Hematopoietic multipotent progenitor cell treated with erythropoietin and hydrocortisone succinate and interleukin-3 and kit ligand, for 15 days (in vitro differentiated cells): ENCODE results near the gene DAGLA.

Experiments used
- DNase-seq: peaks from one replicate; pipeline ENCODE4 v3.0.0-alpha.2; 2015; ENCODE audit warnings: low spot score

Gene DAGLA

GRCh38 chr11:61730240-61730994, 50.2 kb downstream of the DAGLA start:
- no peak for DNase-seq

- DNase-seq, result no peak
Measured at GRCh38 chr11:61731211-61731951, 51.2 kb downstream of the DAGLA start.

GRCh38 chr11:61731952-61732675, 51.9 kb downstream of the DAGLA start:
- no peak for DNase-seq

- DNase-seq, result no peak
Measured at GRCh38 chr11:61732705-61733104, 52.5 kb downstream of the DAGLA start.

- peak; percentile 80 for DNase-seq
Measured at GRCh38 chr11:61733120-61733978, 53.2 kb downstream of the DAGLA start.

- DNase-seq, result no peak
Measured at GRCh38 chr11:61734767-61735166, 54.6 kb downstream of the DAGLA start.

- no peak for DNase-seq
Measured at GRCh38 chr11:61735391-61735790, 55.2 kb downstream of the DAGLA start.

- no peak for DNase-seq
Measured at GRCh38 chr11:61736310-61736709, 56.1 kb downstream of the DAGLA start.

- no peak for DNase-seq
Measured at GRCh38 chr11:61737131-61737530, 56.9 kb downstream of the DAGLA start.

GRCh38 chr11:61737636-61738386, 57.6 kb downstream of the DAGLA start:
- DNase-seq, result no peak

GRCh38 chr11:61738776-61739175, 58.6 kb downstream of the DAGLA start:
- no peak for DNase-seq

- no peak for DNase-seq
Measured at GRCh38 chr11:61739413-61739812, 59.2 kb downstream of the DAGLA start.

GRCh38 chr11:61739966-61740365, 59.8 kb downstream of the DAGLA start:
- DNase-seq, result no peak

GRCh38 chr11:61742391-61742790, 62.2 kb downstream of the DAGLA start:
- no peak for DNase-seq

GRCh38 chr11:61743486-61744095, 63.4 kb downstream of the DAGLA start:
- no peak for DNase-seq

- DNase-seq, result no peak
Measured at GRCh38 chr11:61744181-61744580, 64.0 kb downstream of the DAGLA start.

- DNase-seq, result no peak
Measured at GRCh38 chr11:61744609-61745156, 64.5 kb downstream of the DAGLA start.

- no peak for DNase-seq
Measured at GRCh38 chr11:61745781-61746441, 65.7 kb downstream of the DAGLA start.

- no peak for DNase-seq
Measured at GRCh38 chr11:61746442-61747191, 66.4 kb downstream of the DAGLA start.
